SK-N-SH treated with all-trans-retinoic acid at 6 μM for 48 hours (cell line): Measurements from ENCODE around the gene RIMBP2.

Source experiments
- ATAC-seq: fragments of 200-7000 bp; cut with Tn5 transposase; 3 replicates; pipeline ENCODE4 v1.9.1; 2020; ENCODE audit warnings: mild to moderate bottlenecking, moderate library complexity
- ARNTL ChIP-seq: fragments of 450-650 bp; formaldehyde crosslinking; IDR thresholded peaks from 2 replicates; pipeline ENCODE4 v1.5.0; 2020; ENCODE audit warnings: low read depth, mild to moderate bottlenecking, moderate library complexity, borderline replicate concordance
- BACH2 ChIP-seq: fragments of 250-450 bp; sonication (Bioruptor Pico); IDR thresholded peaks from 2 replicates; pipeline ENCODE4 v1.9.0; 2021; ENCODE audit warnings: mild to moderate bottlenecking, borderline replicate concordance
- CSDC2 ChIP-seq: fragments of 250-450 bp; sonication (Bioruptor Pico); IDR thresholded peaks from 2 replicates; pipeline ENCODE4 v1.5.0; 2020; ENCODE audit warnings: mild to moderate bottlenecking, moderate library complexity
- CSRNP3 ChIP-seq: fragments of 250-450 bp; sonication (Bioruptor Pico); IDR thresholded peaks from 2 replicates; pipeline ENCODE4 v1.5.1; 2021; ENCODE audit warnings: mild to moderate bottlenecking, moderate library complexity
- ESRRG ChIP-seq: fragments of 250-450 bp; sonication (Bioruptor Pico); IDR thresholded peaks from 2 replicates; pipeline ENCODE4 v1.6.1; 2021; ENCODE audit warnings: mild to moderate bottlenecking
- GLIS3 ChIP-seq: fragments of 250-450 bp; sonication (Bioruptor Pico); IDR thresholded peaks from 2 replicates; pipeline ENCODE4 v1.5.0; 2020; ENCODE audit warnings: mild to moderate bottlenecking, moderate library complexity
- ISL1 ChIP-seq: fragments of 250-450 bp; sonication (Bioruptor Pico); IDR thresholded peaks from 2 replicates; pipeline ENCODE4 v2.1.2; 2022; ENCODE audit warnings: mild to moderate bottlenecking, moderate library complexity
- OSR1 ChIP-seq: fragments of 250-450 bp; sonication (Bioruptor Pico); IDR thresholded peaks from 2 replicates; pipeline ENCODE4 v1.8.0; 2022; ENCODE audit warnings: moderate library complexity, mild to moderate bottlenecking, inconsistent platforms
- PATZ1 ChIP-seq: fragments of 250-450 bp; sonication (Bioruptor Pico); IDR thresholded peaks from 2 replicates; pipeline ENCODE4 v1.8.0; 2020; ENCODE audit warnings: mild to moderate bottlenecking, moderate library complexity, borderline replicate concordance
- PPARA ChIP-seq: fragments of 250-450 bp; sonication (Bioruptor Pico); IDR thresholded peaks from 2 replicates; pipeline ENCODE4 v1.5.0; 2020; ENCODE audit warnings: mild to moderate bottlenecking, borderline replicate concordance
- RARB ChIP-seq: fragments of 250-450 bp; sonication (Bioruptor Pico); IDR thresholded peaks from 2 replicates; pipeline ENCODE4 v1.8.0; 2021; ENCODE audit warnings: mild to moderate bottlenecking, moderate library complexity
- SNAI2 ChIP-seq: fragments of 250-450 bp; sonication (Bioruptor Pico); IDR thresholded peaks from 2 replicates; pipeline ENCODE4 v1.5.0; 2020; ENCODE audit warnings: mild to moderate bottlenecking, moderate library complexity
- TCF4 ChIP-seq: fragments of 250-450 bp; sonication (Bioruptor Pico); IDR thresholded peaks from 2 replicates; pipeline ENCODE4 v1.8.0; 2021; ENCODE audit warnings: mild to moderate bottlenecking, moderate library complexity, borderline replicate concordance
- TOX ChIP-seq: fragments of 250-450 bp; sonication (Bioruptor Pico); IDR thresholded peaks from 2 replicates; pipeline ENCODE4 v1.8.0; 2021; ENCODE audit warnings: mild to moderate bottlenecking, moderate library complexity, borderline replicate concordance
- TSHZ2 ChIP-seq: fragments of 250-450 bp; sonication (Bioruptor Pico); IDR thresholded peaks from 2 replicates; pipeline ENCODE4 v1.5.0; 2020; ENCODE audit warnings: mild to moderate bottlenecking, moderate library complexity
- ZC3H10 ChIP-seq: fragments of 250-450 bp; sonication (Bioruptor Pico); IDR thresholded peaks from 2 replicates; pipeline ENCODE4 v1.5.1; 2021; ENCODE audit warnings: mild to moderate bottlenecking, moderate library complexity
- ZFP3 ChIP-seq: fragments of 250-450 bp; sonication (Bioruptor Pico); IDR thresholded peaks from 2 replicates; pipeline ENCODE4 v1.5.0; 2020; ENCODE audit warnings: mild to moderate bottlenecking, moderate library complexity
- ZFP30 ChIP-seq: fragments of 450-650 bp; formaldehyde crosslinking; IDR thresholded peaks from 2 replicates; pipeline ENCODE4 v1.5.0; 2022; ENCODE audit warnings: mild to moderate bottlenecking, moderate library complexity
- ZNF565 ChIP-seq: fragments of 450-650 bp; formaldehyde crosslinking; conservative IDR thresholded peaks from 2 replicates; pipeline ENCODE4 v1.5.0; 2020; ENCODE audit warnings: low read depth, mild to moderate bottlenecking, moderate library complexity
- ZNF70 ChIP-seq: fragments of 450-650 bp; formaldehyde crosslinking; IDR thresholded peaks from 2 replicates; pipeline ENCODE4 v1.5.0; 2020; ENCODE audit warnings: mild to moderate bottlenecking, moderate library complexity
- ZNF8 ChIP-seq: fragments of 450-650 bp; formaldehyde crosslinking; IDR thresholded peaks from 2 replicates; pipeline ENCODE4 v1.5.0; 2020; ENCODE audit warnings: mild to moderate bottlenecking, moderate library complexity

Gene RIMBP2

GRCh38 chr12:130620756-130621155 is 95.3 kb downstream of the RIMBP2 start:
- no peak for ATAC-seq
- no peak for TF ChIP-seq RARB (CRISPR knock-in tag)
- TF ChIP-seq GLIS3, result no peak
- TF ChIP-seq ZFP30 (CRISPR knock-in tag), result no peak
- no peak for TF ChIP-seq TSHZ2 (CRISPR knock-in tag)
- no peak for TF ChIP-seq CSDC2 (CRISPR knock-in tag)
- no peak for TF ChIP-seq OSR1
- TF ChIP-seq TOX (CRISPR knock-in tag), result no peak
- no peak for TF ChIP-seq BACH2
- TF ChIP-seq ZC3H10 (CRISPR knock-in tag), result no peak
- no peak for TF ChIP-seq ARNTL (CRISPR knock-in tag)
- TF ChIP-seq CSRNP3 (CRISPR knock-in tag), result no peak
- no peak for TF ChIP-seq ZNF70
- TF ChIP-seq ZFP3, result no peak
- TF ChIP-seq TCF4 (CRISPR knock-in tag), result no peak
- TF ChIP-seq ZNF565 (CRISPR knock-in tag), result no peak
- TF ChIP-seq PATZ1, result no peak
- TF ChIP-seq SNAI2 (CRISPR knock-in tag), result no peak
- TF ChIP-seq PPARA, result no peak
- no peak for TF ChIP-seq ESRRG
- TF ChIP-seq, all 23 proteins: peak for 0

GRCh38 chr12:130620281-130620680 is 95.8 kb downstream of the RIMBP2 start:
- ATAC-seq, result no peak
- TF ChIP-seq ZC3H10 (CRISPR knock-in tag), result no peak
- no peak for TF ChIP-seq ZNF565 (CRISPR knock-in tag)
- no peak for TF ChIP-seq CSDC2 (CRISPR knock-in tag)
- TF ChIP-seq ZNF8 (CRISPR knock-in tag), result no peak
- TF ChIP-seq ESRRG, result no peak
- TF ChIP-seq ZFP3, result no peak
- TF ChIP-seq, all 23 proteins: peak for 0

GRCh38 chr12:130619385-130620001 is 96.6 kb downstream of the RIMBP2 start:
- ATAC-seq, result no peak
- TF ChIP-seq ZFP30 (CRISPR knock-in tag), result no peak
- no peak for TF ChIP-seq CSRNP3 (CRISPR knock-in tag)
- no peak for TF ChIP-seq OSR1
- no peak for TF ChIP-seq ZFP3
- no peak for TF ChIP-seq CSDC2 (CRISPR knock-in tag)
- no peak for TF ChIP-seq ESRRG
- no peak for TF ChIP-seq ISL1 (CRISPR knock-in tag)
- no peak for TF ChIP-seq ZNF70
- TF ChIP-seq ZNF8 (CRISPR knock-in tag), result no peak
- TF ChIP-seq ZNF565 (CRISPR knock-in tag), result no peak
- no peak for TF ChIP-seq TCF4 (CRISPR knock-in tag)
- no peak for TF ChIP-seq TOX (CRISPR knock-in tag)
- TF ChIP-seq PATZ1, result no peak
- no peak for TF ChIP-seq SNAI2 (CRISPR knock-in tag)
- TF ChIP-seq PPARA, result no peak
- no peak for TF ChIP-seq GLIS3
